GM18499 (cell line): Measurements from ENCODE around the gene KPTN.

Experiments
- ATAC-seq: cut with Tn5 transposase; IDR thresholded peaks from one replicate; pipeline ENCODE4 v1.9.1; 2021; ENCODE audit warnings: moderate number of reproducible peaks; ENCODE audit not compliant: insufficient read depth, unreplicated experiment

The KPTN gene

GRCh38 chr19:47471381-47471732 lies 12.7 kb downstream of the KPTN start:
- ATAC-seq = no peak

- ATAC-seq = no peak
Measured at GRCh38 chr19:47470447-47471195, 13.4 kb downstream of the KPTN start.

- no peak for ATAC-seq
Measured at GRCh38 chr19:47469719-47470118, 14.3 kb downstream of the KPTN start.

- ATAC-seq = no peak
Measured at GRCh38 chr19:47469363-47469700, 14.7 kb downstream of the KPTN start.

- ATAC-seq = no peak
Measured at GRCh38 chr19:47467914-47468313, 16.1 kb downstream of the KPTN start.

- ATAC-seq = no peak
Measured at GRCh38 chr19:47465957-47466356, 18.1 kb downstream of the KPTN start.

GRCh38 chr19:47464675-47465419 lies 19.2 kb downstream of the KPTN start:
- ATAC-seq = no peak

- ATAC-seq = no peak
Measured at GRCh38 chr19:47461876-47462275, 22.1 kb downstream of the KPTN start.

GRCh38 chr19:47459477-47459876 lies 24.5 kb downstream of the KPTN start:
- ATAC-seq = no peak

- ATAC-seq = no peak
Measured at GRCh38 chr19:47458672-47459071, 25.3 kb downstream of the KPTN start.

GRCh38 chr19:47456721-47457474 lies 27.1 kb downstream of the KPTN start:
- ATAC-seq = no peak

GRCh38 chr19:47450478-47450877 lies 33.5 kb downstream of the KPTN start:
- ATAC-seq = no peak

- ATAC-seq = no peak
Measured at GRCh38 chr19:47448360-47448727, 35.7 kb downstream of the KPTN start.

GRCh38 chr19:47447470-47448359 lies 36.3 kb downstream of the KPTN start:
- no peak for ATAC-seq

GRCh38 chr19:47446534-47447469 lies 37.2 kb downstream of the KPTN start:
- no peak for ATAC-seq

GRCh38 chr19:47445937-47446402 lies 38.0 kb downstream of the KPTN start:
- no peak for ATAC-seq

- no peak for ATAC-seq
Measured at GRCh38 chr19:47445527-47445926, 38.5 kb downstream of the KPTN start.

GRCh38 chr19:47444388-47444821 lies 39.6 kb downstream of the KPTN start:
- no peak for ATAC-seq

GRCh38 chr19:47443331-47443730 lies 40.7 kb downstream of the KPTN start:
- ATAC-seq = no peak
